HG03108 (cell line): ENCODE data around the gene KCNH1.

Experiments
- ATAC-seq: cut with Tn5 transposase; IDR thresholded peaks from one replicate; pipeline ENCODE4 v1.9.1; 2021; ENCODE audit warnings: moderate library complexity; ENCODE audit not compliant: unreplicated experiment

The KCNH1 gene

DNA sequence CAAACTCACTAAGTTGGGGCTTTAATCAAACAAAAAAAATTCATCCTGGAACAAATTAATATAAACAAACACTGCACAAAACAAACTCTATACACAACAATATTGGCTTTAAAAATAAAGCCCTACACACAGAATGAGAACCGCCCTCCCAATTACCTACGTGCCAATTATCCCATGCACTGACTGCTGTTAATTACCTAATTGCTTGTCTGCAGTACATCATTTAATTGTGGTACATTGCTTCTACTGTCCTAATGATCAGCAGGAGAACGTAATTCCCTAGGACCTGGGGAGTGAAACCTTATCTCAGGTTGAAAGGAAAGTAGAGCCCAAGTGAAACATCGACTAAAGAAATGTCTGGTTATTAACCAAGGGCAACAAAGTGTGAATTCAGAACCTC is 364.5 kb downstream of the KCNH1 start:
- ATAC-seq: no peak

DNA sequence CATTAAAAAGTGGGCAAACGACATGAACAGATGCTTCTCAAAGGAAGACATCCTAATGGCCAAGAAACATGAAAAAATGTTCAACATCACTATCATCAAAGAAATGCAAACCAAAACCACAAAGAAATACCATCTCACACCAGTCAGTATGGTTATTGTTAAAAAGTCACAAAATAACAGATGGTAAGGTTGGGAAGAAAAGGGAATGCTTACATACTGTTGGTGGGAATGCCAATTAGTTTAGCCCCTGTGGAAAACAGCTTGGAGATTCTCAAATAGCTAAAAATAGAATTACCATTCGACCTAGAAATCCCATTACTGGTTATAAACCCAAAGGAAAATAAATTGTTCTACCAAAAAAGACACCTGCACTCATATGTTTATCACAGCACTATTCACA is 369.4 kb downstream of the KCNH1 start:
- ATAC-seq: no peak

DNA sequence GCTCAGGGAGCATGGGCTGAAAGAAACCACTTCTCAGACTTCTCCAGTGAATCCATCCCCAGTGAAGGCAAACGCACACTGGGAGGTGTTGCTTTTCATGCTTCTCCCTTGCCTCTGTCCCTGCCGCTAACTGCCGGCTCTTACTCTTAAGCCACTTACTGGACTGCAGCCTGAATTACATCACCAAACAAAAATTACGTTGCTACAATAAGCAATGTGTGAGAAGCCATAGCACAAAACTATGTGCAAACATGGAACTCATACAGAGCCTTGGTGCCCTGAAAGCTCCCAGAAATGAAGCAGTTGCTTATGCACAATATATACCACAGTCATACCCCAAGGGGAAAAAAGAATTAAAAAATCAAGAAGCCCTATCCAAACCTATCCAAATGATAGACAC is 375.2 kb downstream of the KCNH1 start:
- no peak for ATAC-seq

DNA sequence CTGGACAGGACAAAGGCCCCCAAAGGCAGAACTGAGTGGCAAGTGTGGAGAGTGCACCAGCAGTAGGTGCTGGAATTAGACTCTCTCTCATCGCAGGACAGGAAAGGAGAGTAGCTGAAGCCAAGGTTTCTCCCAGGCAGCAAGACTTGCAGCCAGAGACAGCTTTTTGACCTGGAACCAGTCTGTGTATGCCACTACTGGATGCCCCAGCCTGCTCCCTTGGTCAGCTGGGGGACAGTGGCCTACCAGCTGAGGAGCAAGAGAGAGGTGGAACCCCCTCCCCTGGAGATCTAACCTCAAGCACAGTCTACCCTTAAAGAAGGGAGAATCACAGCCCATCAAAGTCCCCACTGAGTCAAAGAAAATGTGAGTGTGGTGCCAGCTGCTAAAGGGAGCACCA is 375.7 kb downstream of the KCNH1 start:
- no peak for ATAC-seq

DNA sequence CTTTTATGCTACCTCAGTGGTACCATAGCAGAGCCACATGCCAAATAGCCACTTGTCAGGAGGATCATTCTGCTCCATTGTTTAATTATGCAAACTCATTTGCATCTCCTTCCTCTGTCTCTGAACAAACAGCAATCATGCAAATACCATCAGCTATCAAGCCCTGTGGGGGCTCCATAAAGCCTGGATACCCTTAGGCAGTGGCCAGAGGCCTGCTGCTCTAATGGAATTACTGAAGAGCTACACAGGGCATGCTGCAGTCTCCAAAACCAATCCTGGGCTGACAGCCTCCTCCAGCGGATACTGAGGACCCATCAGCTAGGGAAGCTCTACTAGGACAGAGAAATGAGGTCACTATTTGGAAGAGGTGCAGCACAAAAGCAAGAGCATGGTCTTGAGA is 376.3 kb downstream of the KCNH1 start:
- ATAC-seq: no peak

DNA sequence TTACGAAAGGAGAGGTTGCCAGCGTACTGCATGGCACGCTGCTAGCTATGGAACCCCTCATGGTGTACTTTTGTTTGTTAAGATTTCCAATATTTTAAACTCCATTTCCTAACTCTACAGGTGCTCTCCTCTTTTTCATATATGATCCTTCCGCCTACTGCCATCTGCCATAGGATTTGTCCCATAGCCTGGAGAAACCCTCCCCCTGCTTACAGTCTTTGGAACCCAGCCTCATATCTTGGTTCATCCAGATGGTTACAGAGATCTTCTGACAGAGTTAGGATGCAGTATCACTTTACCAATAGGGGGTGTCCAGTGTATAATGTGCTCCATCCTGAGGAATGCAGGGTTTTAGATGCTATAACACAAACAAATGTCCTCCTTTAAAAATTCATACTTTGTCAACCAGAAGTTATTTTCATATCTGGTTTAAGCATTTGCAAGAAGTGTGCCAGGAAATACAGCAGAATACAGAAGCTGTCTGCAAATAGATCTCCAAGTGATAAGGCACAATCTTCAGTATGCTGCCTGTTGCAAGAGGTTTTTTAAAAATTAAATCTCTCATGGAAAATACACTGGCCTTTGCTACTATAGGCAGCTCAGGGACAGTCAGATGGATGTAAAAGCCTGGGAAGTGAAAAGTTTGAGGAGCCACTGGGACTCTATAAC is 377.8 kb downstream of the KCNH1 start:
- ATAC-seq: no peak

DNA sequence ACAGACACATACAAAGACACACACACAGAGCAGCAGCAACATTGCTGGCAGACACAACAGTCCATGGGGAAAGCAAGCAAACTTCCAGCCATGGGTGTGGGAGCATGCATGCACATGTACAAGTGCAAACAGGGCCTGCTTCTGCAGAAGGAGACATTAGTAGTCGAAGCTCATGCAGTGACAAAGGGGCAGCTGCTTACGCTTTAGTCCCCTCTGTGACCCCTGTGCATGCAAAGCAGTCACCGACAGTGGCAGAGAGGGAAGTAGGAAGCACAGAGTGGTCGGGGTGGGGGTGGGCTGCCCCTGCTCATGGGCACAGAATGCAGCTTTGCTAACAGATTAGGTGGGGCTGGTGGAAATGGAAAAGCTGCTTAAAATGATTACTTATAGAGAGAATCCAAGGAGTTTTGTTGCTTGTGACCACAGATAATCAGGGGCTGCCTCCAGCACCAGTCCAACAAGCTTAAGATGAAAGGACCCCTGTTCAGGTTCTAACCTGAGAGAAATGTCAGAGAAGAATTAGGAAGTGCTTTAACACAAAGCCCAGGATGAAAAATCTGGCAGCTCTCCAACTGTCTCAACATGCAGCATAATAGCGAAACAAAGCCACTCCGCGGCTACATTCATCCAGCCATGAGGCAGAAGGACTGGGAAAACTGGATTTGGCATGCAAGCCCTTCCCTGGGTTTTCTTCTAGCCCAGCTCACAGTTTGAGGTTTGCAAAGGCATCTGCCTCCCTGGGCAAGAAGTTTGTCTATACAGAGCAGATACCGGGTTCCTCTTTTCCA is 378.9 kb downstream of the KCNH1 start:
- no peak for ATAC-seq

DNA sequence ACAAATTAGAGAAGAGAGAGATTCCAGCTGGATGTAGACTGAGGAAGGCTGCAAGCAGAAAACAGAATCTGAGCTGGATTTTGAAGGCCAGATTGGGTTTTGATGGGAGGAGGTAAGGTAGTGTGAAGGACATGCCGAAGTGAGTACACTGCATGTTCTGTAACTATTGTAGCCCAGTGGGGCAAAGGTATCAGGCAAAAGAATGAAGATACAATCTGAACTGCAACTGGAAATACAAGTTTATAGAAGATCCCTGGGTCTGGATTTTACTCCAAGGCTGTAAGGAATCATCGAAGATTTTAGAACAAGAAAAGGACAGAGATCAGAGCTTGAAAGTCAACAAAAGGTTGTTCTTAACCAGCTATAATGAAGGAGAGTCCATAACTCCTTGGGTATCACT is 382.0 kb downstream of the KCNH1 start:
- ATAC-seq: no peak

DNA sequence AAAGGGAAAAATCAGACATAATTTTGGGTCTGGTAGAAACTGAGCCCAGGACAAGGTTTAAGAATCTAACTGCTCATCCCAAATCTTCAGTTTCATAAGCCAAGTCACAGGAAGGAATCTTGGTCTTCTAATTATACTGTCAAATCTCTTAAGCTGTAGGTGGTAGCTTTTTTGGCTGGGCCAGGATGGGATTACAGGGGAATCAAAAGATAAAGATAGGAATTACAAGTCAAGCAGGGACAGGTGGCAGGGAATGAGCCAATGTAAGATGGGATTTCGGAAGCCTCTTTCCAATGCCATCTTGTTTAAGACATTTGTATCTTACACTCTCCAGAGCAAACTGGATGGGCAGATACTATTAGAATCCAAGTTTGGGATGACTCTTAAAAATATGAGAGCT is 383.5 kb downstream of the KCNH1 start:
- ATAC-seq: no peak

DNA sequence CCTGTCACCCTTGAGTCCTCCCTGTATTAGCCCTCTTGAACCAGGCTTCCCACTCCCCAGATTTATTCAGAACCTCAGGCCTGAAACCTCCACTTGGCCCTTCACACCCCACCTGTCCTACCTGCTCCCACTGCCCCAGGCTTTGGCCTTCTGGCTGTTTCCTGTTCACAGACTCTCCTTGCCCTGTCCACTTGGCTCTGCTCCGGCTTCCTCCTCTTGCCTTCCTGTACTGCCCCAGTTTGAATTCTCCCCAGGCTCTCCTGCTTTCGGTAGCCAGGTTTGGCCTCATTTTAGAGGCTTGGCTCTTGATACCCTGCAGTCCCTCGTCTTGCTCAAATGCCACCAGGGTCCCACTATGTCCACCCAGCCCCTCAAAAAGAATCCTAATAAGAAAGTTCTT is 385.2 kb downstream of the KCNH1 start:
- no peak for ATAC-seq

DNA sequence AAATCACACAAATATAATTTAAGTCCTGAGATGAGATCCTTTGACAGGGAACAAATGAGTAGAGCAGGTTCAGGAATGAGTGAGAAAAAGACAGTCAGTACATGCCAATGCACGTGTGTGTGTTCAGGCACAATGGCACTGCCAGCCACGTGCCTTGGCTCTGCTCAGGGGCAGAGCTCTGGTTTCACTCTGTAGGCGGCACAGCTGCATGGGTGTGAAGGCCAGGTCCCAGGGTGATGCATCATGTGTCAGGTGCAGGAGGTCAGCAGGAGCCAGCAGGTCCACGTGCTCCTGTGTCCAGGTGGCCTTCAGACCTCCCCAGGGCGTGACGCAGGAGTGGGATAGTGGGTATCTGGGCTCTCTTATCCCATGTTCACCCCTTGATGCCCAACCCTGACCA is 386.1 kb downstream of the KCNH1 start:
- ATAC-seq: no peak

DNA sequence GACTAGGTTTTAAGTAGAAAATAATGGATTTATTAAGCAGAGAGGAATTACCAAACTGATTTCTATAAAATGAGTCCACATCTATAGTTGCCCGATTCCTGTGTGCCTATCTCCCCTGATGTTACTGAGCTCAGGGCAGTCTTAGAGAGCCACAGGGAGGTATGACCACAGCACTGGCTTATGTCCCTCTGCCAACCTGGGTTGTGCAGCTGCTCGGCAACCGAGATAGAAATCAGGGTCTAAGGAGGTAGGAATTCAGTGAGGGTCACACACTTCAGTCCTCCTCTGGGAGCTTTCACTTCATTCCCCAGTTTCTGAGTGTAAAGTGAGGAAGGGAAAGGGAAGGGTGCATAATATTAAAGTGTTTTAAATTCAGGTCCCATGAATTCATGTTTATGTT is 386.8 kb downstream of the KCNH1 start:
- ATAC-seq: no peak

DNA sequence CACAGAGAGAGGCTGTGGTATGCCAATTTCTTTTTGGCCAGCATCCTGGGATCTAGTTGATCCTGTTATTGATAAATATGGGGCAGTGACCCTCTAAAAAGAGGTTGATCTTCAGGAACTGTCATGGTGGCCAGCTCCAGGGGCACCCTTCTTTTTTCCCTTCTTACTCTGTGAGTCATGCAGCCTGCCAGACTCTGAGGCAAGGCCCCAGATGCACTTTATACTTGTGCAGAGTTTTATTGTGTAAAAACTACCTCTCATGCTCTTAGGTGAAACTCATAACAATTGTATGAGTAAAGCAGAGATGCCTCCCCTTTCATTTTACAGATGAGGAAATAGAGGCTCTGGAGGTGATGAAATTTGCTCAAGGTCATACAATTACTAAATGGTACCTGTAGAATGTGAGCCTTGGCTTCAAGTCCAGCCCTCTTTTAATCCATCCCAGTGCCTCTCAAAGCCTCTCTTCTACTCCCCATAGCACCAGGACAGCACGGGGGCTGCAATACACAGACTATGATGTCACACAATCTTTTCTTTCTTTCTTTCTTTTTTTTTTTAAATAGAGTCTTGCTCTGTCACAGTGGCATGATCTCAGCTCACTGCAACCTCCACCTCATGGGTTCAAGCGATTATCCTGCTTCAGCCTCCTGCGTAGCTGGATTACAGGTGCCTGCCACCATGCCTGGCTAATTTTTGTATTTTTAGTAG is 387.8 kb downstream of the KCNH1 start:
- no peak for ATAC-seq

DNA sequence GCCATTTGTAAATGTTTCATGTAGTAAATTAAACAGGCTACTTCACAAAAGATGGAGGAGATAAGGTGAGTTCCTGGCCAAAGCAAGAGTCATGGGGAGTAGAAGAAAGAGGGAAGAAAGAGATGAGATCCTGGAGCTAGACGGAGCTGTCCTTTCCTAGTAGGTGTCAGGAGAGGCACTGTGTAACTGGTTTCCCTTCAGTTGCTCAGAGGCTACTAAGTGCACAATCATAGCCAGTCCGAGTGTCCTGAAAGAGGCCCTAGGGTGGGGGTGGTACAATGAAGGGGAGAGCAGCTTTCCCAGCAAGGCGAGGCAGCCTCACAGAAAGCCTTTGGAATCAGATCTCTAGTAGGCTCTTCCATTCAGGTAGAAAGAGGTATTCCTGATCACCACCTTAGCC is 390.9 kb downstream of the KCNH1 start:
- ATAC-seq: no peak

DNA sequence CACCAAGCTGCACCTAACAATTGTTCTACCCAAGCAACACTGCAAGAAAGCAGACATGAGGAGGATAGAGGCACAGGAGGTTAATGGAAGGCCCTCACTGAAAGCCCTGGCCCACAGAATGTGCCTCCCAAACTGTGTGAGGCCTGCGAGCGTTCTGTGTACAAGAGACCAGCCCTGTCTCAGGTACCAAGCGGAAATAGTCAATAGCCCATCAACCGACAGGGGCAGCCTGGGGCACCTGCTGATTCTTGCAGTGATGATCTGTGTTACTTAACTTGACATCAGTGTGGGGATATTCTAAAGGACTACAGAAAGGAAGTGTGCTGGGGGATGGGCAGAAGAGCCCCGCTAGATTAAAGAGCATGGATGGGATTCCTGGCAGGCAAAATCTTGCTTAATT is 392.4 kb downstream of the KCNH1 start:
- ATAC-seq: no peak

DNA sequence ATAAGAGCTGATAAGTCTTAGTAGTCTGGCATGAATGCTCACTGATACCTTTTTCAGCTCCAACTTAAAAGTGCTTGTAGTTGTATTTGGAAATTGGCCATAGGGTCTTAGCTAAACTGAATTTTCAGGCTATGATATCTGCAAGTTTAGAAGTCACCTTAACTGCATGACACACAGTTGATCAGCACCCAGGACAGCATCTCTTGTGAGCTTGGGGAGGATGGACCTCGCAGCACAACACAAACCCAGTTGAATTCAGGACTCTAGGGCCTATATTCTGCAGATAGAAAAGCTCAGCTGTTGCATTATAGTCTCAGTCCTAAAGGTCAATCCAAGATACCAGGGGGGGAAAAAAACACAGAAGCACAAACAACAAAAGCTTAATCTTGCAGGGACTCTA is 394.3 kb downstream of the KCNH1 start:
- no peak for ATAC-seq

DNA sequence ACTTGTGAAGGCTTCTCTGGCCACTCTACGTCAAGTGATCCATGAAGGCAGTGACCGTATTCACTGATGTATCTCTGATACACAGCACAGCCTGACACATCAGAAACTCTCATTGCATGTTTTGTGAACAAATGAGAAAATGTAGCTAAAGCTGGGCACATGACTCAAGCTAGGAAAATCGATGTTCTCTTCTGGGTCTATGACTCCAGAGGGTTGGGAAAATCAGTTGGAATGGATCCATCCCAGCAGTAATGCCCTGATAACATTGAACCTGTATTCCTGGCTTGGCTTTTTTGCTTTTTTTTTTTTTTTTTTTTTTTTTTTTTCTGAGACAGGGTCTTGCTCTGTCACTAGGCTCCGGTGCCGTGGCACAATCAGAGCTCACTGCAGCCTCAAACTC is 395.7 kb downstream of the KCNH1 start:
- no peak for ATAC-seq

DNA sequence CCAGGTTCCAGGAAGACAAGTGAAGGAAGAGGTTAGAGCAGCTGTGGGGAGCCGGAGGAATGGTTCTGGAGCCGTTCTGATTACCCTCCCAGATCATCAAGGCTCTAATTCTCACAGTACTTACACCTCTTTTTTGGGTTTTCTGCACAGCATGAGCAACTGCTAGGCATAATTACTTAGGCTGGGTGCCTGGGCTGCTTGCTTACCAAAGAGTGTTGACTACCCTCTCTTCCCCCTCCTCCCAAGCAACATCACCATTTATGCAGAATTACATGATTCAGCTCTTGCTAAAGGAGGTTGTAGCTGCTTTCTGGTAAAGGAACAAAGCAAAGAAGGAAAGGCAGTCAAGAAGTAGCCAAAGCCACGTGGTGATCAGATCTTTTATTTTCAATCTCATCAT is 397.2 kb downstream of the KCNH1 start:
- ATAC-seq: no peak

DNA sequence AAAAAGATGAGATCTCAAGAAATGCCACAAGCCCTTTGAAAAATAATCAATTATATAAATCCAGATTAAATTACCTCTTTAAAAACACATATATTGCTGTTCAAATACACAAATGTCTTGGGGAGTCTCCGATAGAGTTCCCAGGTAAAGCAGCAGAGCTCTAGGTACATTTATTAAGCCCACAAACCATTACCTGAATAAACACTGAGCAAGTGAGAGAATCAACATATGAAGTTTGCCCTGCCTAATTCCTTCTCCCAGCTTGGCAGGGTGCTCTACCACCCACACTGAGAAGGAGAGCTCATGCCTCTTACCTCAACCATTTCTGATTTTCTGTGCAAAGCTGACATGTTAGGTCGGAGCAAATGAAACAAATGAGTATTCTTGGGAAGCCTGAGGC is 402.4 kb downstream of the KCNH1 start:
- ATAC-seq: no peak

DNA sequence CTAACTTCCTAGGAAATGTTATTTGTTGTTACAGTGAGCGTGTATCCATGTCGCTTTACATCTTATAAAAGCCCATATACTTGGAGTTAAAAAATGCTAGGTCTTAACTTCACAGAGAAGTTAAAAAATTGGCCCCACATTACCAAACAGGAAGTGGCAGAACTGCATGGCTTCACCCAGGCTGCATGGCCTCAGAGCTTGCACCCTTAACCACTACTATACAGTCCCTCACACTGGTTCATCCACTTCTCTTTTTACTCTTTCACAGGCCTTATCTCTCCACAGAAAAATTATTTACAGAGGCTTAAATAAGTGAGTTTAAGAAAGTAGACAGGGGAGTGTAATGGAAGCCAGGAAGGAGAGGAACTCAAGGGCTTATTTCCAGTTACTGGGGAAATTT is 402.8 kb downstream of the KCNH1 start:
- ATAC-seq: no peak

DNA sequence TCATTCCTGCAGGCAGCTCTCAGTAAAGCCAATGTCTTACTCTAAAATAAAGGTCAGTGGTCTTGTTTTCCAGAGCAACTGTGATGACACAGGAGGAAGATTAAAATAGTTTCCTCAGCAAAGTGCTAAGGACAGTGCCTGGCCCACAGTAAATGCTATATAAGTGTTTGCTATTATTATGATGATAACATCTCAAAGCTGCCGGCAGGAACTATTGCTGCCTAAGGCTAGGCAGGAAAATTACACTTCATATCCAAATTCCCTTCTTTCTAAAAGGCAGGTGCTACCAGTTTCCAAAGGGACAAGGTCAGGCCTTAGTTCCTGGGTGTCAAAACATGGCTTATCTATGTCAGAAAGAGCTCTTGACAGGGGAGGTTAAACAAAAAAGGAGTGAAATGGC is 403.9 kb downstream of the KCNH1 start:
- no peak for ATAC-seq

DNA sequence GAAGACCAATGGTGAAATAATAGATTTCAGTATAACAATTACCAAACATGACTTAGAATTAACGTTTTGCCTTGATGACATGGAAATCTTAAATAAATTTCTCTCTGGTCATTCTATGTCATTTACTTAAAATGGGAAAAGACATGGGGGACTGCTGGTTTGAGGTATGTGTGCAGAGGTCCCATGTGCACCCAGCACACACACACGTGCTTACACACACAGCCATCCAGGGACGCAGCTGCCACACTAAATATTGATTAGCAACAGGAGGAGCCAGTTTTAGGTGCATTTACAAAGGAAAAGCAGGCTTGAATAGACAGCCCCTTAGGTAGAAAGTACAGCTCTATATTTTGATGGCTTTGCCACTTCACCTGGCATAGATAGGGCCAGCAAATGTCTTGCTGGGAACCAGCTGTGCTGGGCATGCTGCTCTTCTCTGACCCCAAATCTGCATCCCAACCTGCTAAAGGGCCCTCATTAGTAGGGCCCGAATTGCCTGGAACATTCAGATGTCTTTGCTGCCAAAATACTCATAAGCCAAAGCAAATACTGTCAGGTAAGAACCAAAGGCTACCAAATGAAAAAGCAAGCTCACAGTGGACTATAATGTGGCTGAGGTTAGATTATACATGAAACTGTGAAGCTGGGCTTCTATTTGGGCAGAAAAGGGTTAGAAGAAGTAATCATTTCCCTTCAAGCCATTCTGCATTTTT is 405.4 kb downstream of the KCNH1 start:
- ATAC-seq: no peak
